T-helper 1 cell treated with Interleukin-12 subunit alpha and Interleukin-12 subunit beta and Interleukin-4 antibody, amounts not matched to agents 30 ng/mL and 1 ng/mL, for 36 hours (primary cell): Measurements from ENCODE around the gene CPHXL2. TPM values are rescaled to one million over a fixed set of nuclear protein-coding genes. Genes with fewer than 3 reads are reported as not detected.

ENCODE experiments used
- intact Hi-C: fragments of 100-400 bp; cut with micrococcal nuclease; formaldehyde crosslinking; loops from one replicate; pipeline ENCODE4 v1.15.1; 2024
- total RNA-seq: library from RNA; stranded (reverse); gene quantifications from 2 replicates; pipeline ENCODE4 v1.2.3, GENCODE V29; 2022

Gene CPHXL2
- total RNA-seq, 1 donor from 2014 or later = not detected

DNA sequence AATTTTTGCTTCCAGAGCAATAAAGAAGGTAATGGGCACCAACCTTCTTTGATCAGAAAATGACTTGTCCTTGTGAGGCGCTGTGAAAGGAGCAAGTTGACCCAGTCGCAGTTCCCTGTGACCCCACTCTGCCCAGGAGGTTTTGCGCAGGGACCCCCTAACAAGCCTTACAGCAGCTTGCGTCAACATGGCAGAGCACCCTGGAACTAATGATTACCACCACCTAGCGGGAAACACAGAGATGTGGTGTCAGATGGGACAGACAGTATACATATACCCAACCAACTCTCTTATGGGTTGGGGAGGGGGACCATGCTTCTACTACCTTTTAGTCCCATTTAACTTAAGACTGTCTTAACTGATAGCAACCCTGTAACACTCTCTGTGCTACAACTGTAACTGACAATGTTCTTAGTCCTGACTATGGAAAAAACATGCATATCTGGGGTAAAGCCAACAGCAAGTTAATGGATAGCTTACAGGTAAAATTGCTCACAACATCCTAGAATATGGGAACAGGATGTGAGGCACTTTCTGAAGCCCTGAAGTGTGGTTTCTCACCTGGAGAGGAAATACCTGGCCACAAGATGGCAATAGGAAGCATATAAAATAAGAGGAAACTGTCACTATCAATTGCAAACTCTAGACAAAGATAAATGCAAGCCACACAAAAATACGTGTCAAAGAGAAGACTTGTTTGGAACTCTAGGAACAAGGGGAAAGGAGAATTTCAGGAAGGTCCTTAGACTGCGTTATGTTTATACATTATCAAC lies 32.4 kb downstream of the CPHXL2 start:
- intact Hi-C loops = loop anchor here (5.0 to 10.0 kb wide), 3 partner anchors 570 to 1037 kb away; partner anchors contain the start of gene GLG1

DNA sequence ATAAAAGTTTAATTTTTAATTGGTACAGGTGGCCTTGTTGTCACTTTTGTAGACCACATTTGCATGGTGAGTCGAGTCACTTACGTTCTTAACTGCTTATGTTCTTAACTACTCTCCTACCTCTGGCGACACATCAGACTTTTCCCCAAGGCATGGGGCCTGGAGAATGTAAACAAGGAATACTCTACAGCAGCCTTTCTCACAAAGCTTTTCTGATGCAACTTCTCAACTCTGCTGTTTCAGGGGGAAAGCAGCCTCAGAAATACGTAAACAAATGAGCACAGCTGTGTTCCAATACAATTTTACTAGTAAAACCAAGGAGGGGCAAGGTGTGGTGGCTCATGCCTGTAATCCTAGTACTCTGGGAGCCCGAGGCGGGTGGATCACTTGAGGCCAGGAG lies 36.2 kb downstream of the CPHXL2 start:
- intact Hi-C loops = loop anchor here (10.0 kb wide), 2 partner anchors 566 to 946 kb away; no protein-coding TSS in a partner anchor

GRCh38 chr16:75635036-75635435 lies 41.8 kb downstream of the CPHXL2 start:
- intact Hi-C loops = no loop called here

- intact Hi-C loops = no loop called here
These were observed 44.0 kb downstream of the CPHXL2 start for GRCh38 chr16:75632857-75633256.

GRCh38 chr16:75630052-75630451 lies 46.8 kb downstream of the CPHXL2 start:
- intact Hi-C loops = no loop called here

DNA sequence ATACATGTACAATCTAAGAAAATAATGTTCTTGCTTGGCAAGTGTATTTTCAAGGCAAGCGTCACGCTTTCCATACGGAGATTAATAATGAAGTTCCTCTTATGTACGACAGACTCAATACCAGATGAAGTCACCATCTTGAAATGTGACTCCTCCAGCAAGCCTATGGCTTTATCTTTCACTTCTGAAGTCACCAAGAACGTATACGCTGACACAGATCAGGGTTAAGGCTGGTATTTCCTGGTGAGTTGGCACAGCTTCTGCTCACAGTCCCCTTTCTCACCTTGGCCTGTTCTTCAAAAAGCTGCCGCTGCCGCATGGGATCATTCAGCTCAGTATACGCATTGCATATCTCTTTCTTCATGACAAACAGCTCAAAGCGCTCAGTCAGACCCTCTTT lies 47.7 kb downstream of the CPHXL2 start:
- intact Hi-C loops = no loop called here

DNA sequence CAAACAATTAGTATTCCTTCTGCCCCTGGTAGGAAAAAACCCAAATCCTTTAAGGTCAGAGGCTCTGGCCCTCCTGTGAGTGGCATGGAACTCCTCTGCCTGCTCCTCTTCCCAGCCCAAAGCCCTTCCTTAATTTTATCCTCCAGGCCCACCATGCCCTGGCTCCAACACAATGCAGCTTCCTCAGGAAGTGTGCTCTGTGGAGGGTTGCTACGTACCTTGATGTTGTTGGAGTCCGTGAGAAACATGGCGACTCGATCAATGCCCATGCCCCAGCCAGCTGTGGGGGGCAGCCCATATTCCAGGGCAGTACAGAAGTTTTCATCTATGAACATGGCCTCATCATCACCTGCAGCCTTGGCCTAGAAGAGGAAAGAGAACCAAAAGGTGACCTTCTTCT lies 48.5 kb downstream of the CPHXL2 start:
- intact Hi-C loops = loop anchor here (1.0 kb wide), 1 partner anchor 19 kb away; the partner anchor contains the start of genes KARS1 and TERF2IP

GRCh38 chr16:75627851-75628250 lies 49.0 kb downstream of the CPHXL2 start:
- intact Hi-C loops = loop anchor here (1.0 kb wide), 1 partner anchor 19 kb away; the partner anchor contains the start of genes KARS1 and TERF2IP

DNA sequence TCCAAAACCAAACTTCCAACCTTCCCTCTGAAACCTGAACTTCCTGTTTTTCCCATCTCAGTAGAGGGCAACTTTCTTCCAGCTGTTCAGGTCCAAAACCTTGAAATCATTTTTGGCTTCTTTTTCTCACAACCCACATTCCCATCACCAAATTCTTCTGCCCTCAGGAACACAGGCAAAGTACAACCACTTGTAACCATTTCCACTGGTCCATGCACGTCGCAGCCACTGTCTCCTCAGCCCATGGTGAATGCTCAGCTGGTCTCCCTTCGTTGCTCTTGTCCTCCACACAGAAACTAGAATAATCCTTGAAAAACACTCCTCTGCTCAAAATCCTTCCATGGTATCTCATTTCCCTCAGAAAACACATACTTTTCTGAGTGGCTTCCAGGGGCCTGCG lies 50.0 kb downstream of the CPHXL2 start:
- intact Hi-C loops = no loop called here

- intact Hi-C loops = no loop called here
These were observed 51.9 kb downstream of the CPHXL2 start for GRCh38 chr16:75624921-75625334.

DNA sequence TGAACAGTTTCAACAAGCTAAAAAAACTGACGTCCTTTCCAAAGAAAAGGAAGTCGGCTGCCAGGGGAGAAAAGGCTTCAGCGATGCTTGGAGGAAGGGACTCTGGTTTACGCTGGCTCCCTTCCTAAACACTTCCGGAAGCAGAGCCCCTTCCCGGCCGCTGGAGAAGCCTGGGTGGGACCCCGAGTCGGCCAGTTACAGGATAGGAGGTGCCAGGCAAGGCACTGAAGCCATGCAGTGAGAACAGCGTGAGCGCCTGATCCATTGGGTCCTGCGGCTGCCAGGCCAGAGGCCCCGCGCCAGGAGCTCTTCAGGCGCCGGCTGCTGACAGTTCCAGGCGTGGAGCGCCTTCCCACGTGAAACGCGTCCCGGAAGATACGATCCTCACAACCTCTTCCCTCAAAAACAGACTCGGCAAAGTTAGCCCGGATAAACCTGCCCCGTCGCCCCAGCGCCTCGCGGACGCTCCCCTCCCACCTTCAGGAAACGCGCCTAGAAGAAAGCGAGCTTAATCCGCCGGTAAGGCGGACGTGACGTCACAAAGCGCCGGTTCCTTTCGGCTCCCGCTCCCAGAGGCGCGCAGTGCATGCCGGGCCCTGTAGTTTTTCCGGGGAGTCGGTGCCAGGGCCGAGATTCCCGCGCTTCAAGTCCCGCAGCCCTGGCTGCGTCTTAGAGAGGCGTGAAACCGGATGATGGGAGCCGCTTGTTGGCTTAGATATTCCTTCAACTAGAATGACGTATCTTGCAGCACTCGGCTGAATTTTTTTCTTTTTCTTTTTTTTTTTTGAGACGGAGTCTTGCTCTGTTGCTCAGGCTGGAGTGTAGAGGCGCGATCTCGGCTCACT lies 53.8 kb downstream of the CPHXL2 start, which contains the start of gene ADAT1:
Gene ADAT1, minus strand, starts transcription at position 521 of the 845 bp plus-strand sequence. CDS start 2,482 bp downstream, outside the sequence.
- intact Hi-C loops = loop anchor here (1.0 to 2.0 kb wide), 13 partner anchors 24 to 1567 kb away; partner anchors contain the start of genes CFDP1, GABARAPL2, GLG1 and KARS1

DNA sequence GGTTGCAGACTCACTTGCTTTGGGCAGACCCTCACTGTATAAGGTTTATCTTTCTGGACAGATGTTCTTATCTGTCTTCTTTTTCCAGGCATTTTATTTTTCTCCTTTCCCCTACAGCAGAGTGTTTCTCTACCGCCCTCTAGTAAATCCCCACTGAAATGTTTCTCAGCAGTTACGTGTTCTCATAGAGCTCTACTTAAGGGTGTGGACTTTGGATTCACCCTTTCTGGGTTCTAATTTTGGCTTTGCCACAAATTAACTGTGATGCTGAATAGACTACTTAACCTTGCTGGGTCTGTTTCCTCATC lies 55.7 kb downstream of the CPHXL2 start:
- intact Hi-C loops = loop anchor here (1.0 kb wide), 1 partner anchor 100 kb away; no protein-coding TSS in a partner anchor

DNA sequence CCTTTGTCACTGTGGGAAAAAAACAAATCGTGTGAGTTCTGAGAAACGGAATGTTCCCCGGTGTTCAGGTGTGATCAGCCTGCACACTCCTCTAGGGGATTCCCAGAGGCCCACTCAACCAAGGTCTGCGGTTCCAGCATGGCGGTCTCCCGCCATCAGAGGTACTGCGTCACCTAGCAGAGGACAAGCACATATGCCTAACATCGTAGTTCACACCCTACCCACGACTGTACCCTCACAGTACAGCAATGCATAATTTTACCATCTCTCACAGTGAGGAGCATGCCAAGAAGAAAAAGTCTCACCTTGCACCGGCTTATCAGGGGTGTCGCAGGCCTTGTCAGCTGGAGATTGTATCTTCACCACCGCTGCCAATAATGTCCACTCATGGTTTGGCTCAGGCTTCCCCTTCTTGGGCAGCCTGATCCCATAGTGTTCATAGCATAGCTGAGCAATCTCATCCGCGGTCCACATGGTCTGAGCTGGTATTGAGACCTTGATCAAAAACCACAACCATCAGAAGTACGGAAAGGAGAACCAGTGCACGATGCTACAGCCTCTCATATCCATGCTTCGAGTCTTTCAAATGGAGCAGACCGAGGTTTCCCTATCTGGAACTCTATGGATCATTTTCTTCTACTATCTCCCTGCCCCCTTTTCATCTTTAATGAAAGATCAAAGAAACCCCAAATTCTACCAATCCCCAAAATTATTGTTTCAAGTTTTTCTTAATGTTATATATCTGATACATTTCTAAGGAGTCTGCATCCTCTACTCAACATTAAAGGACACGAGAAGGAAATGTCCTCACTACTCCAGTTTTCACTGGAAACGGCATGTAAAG lies 56.3 kb downstream of the CPHXL2 start:
- intact Hi-C loops = loop anchor here (1.0 kb wide), 1 partner anchor 99 kb away; no protein-coding TSS in a partner anchor

GRCh38 chr16:75618780-75619179 lies 58.0 kb downstream of the CPHXL2 start:
- intact Hi-C loops = no loop called here

GRCh38 chr16:75617121-75617520 lies 59.7 kb downstream of the CPHXL2 start:
- intact Hi-C loops = no loop called here

GRCh38 chr16:75616521-75617010 lies 60.2 kb downstream of the CPHXL2 start:
- intact Hi-C loops = no loop called here

- intact Hi-C loops = no loop called here
These were observed 61.2 kb downstream of the CPHXL2 start for GRCh38 chr16:75615619-75616018.

GRCh38 chr16:75614066-75614897 lies 62.5 kb downstream of the CPHXL2 start:
- intact Hi-C loops = no loop called here
